SJSA1 (cell line): ENCODE data around the gene IZUMO4. TPM values are rescaled to one million over a fixed set of nuclear protein-coding genes. Genes with fewer than 3 reads are reported as not detected.

ENCODE experiments used
- DNase-seq, 2 experiments: peaks; one replicate each; pipeline ENCODE4 v3.0.0-alpha.2; 2015 to 2020; ENCODE audit warnings: low spot score in 2 of 2, low read depth in 1 of 2
- H3K27ac ChIP-seq: fragments of 250-450 bp; sonication (Bioruptor Pico); 2 replicates; pipeline ENCODE4 v1.5.1; 2020; ENCODE audit warnings: mild to moderate bottlenecking, moderate library complexity
- H3K27me3 ChIP-seq: fragments of 250-450 bp; sonication (Bioruptor Pico); replicated peaks from 2 replicates; pipeline ENCODE4 v1.5.1; 2020; ENCODE audit warnings: mild to moderate bottlenecking, moderate library complexity
- H3K36me3 ChIP-seq: fragments of 250-450 bp; sonication (Bioruptor Pico); 2 replicates; pipeline ENCODE4 v1.5.1; 2020; ENCODE audit warnings: mild to moderate bottlenecking
- H3K4me1 ChIP-seq: fragments of 250-450 bp; sonication (Bioruptor Pico); replicated peaks from 2 replicates; pipeline ENCODE4 v1.6.1; 2021; ENCODE audit warnings: mild to moderate bottlenecking
- H3K4me3 ChIP-seq: fragments of 250-450 bp; sonication (Bioruptor Pico); 2 replicates; pipeline ENCODE4 v1.5.1; 2020; ENCODE audit warnings: mild to moderate bottlenecking
- H3K9me3 ChIP-seq: fragments of 250-450 bp; sonication (Bioruptor Pico); replicated peaks from 2 replicates; pipeline ENCODE4 v1.5.1; 2020; ENCODE audit warnings: mild to moderate bottlenecking
- total RNA-seq: library from RNA; depleted of rRNA; stranded (reverse); fragments of >200 nt; shearing (Covaris generic); gene quantifications from 2 replicates; pipeline ENCODE4 v1.2.3, GENCODE V29; 2014

IZUMO4 gene
- total RNA-seq, 1 experiment from 2014 or later: 1.9 TPM

GRCh38 chr19:2064788-2065524 is 31.8 kb upstream of the IZUMO4 start:
- no peak overlapping the region for H3K4me3 ChIP-seq
- no peaks in the 10 kb centered on the region for H3K27me3 ChIP-seq
- peaks cover 26% of the 10 kb centered on the region for H3K4me1 ChIP-seq
- no peaks in the 10 kb centered on the region for H3K9me3 ChIP-seq
- DNase-seq: no peak
- no peak overlapping the region for H3K27ac ChIP-seq
- H3K36me3 ChIP-seq: no peaks in the 10 kb centered on the region

GRCh38 chr19:2070436-2070827 is 26.3 kb upstream of the IZUMO4 start:
- Histone ChIP-seq H3K36me3 (peaks cover 40% of the 10 kb centered on the region), H3K4me3 (no peak overlapping the region), H3K4me1 (peaks cover 8% of the 10 kb centered on the region; the same call in 1 of the 2 replicates), H3K27ac (no peak overlapping the region), H3K9me3 (no peaks in the 10 kb centered on the region), H3K27me3 (no peaks in the 10 kb centered on the region)
- no peak for DNase-seq

- Histone ChIP-seq H3K4me1 (peaks cover 8% of the 10 kb centered on the region; the same call in 1 of the 2 replicates), H3K4me3 (no peak overlapping the region), H3K27ac (no peak overlapping the region), H3K9me3 (no peaks in the 10 kb centered on the region), H3K36me3 (peaks cover 47% of the 10 kb centered on the region), H3K27me3 (no peaks in the 10 kb centered on the region)
- DNase-seq: no peak
Observed at GRCh38 chr19:2070986-2071673, 25.6 kb upstream of the IZUMO4 start.

- Histone ChIP-seq H3K4me3 (no peak overlapping the region), H3K27ac (no peak overlapping the region), H3K9me3 (no peaks in the 10 kb centered on the region), H3K36me3 (peaks cover 63% of the 10 kb centered on the region), H3K27me3 (no peaks in the 10 kb centered on the region), H3K4me1 (peaks cover 8% of the 10 kb centered on the region; the same call in 1 of the 2 replicates)
- DNase-seq: no peak
Observed at GRCh38 chr19:2072757-2073551, 23.8 kb upstream of the IZUMO4 start.

GRCh38 chr19:2076526-2076944 is 20.2 kb upstream of the IZUMO4 start:
- Histone ChIP-seq H3K9me3 (no peaks in the 10 kb centered on the region), H3K27me3 (no peaks in the 10 kb centered on the region), H3K36me3 (peaks cover 83% of the 10 kb centered on the region), H3K4me1 (no peaks in the 10 kb centered on the region), H3K27ac (no peak overlapping the region), H3K4me3 (no peak overlapping the region)
- DNase-seq: no peak

- no peak overlapping the region for H3K4me3 ChIP-seq
- H3K27ac ChIP-seq: no peak overlapping the region
- H3K4me1 ChIP-seq: no peaks in the 10 kb centered on the region
- H3K9me3 ChIP-seq: no peaks in the 10 kb centered on the region
- H3K36me3 ChIP-seq: peaks cover 83% of the 10 kb centered on the region
- no peaks in the 10 kb centered on the region for H3K27me3 ChIP-seq
- DNase-seq: no peak
Observed at GRCh38 chr19:2077398-2077797, 19.3 kb upstream of the IZUMO4 start.

- no peak overlapping the region for H3K4me3 ChIP-seq
- no peak for DNase-seq
- H3K4me1 ChIP-seq: no peaks in the 10 kb centered on the region
- no peaks in the 10 kb centered on the region for H3K9me3 ChIP-seq
- H3K27me3 ChIP-seq: no peaks in the 10 kb centered on the region
- no peak overlapping the region for H3K27ac ChIP-seq
- H3K36me3 ChIP-seq: peaks cover 83% of the 10 kb centered on the region
Observed at GRCh38 chr19:2077833-2078619, 18.7 kb upstream of the IZUMO4 start.

- Histone ChIP-seq H3K36me3 (peaks cover 80% of the 10 kb centered on the region), H3K4me3 (no peak overlapping the region), H3K27ac (no peak overlapping the region), H3K27me3 (no peaks in the 10 kb centered on the region), H3K4me1 (no peaks in the 10 kb centered on the region), H3K9me3 (no peaks in the 10 kb centered on the region)
- DNase-seq: no peak
Observed at GRCh38 chr19:2079076-2079864, 17.4 kb upstream of the IZUMO4 start.

GRCh38 chr19:2079865-2080301 is 16.8 kb upstream of the IZUMO4 start:
- Histone ChIP-seq H3K4me3 (no peak overlapping the region), H3K27me3 (no peaks in the 10 kb centered on the region), H3K27ac (no peak overlapping the region), H3K4me1 (no peaks in the 10 kb centered on the region), H3K36me3 (peaks cover 78% of the 10 kb centered on the region), H3K9me3 (no peaks in the 10 kb centered on the region)
- no peak for DNase-seq

GRCh38 chr19:2080336-2080988 is 16.3 kb upstream of the IZUMO4 start:
- H3K27ac ChIP-seq: no peak overlapping the region
- H3K36me3 ChIP-seq: peaks cover 78% of the 10 kb centered on the region
- no peak for DNase-seq
- no peaks in the 10 kb centered on the region for H3K4me1 ChIP-seq
- no peaks in the 10 kb centered on the region for H3K9me3 ChIP-seq
- no peak overlapping the region for H3K4me3 ChIP-seq
- no peaks in the 10 kb centered on the region for H3K27me3 ChIP-seq

GRCh38 chr19:2081873-2082810 is 14.6 kb upstream of the IZUMO4 start:
- no peaks in the 10 kb centered on the region for H3K27me3 ChIP-seq
- peaks cover 63% of the 10 kb centered on the region for H3K36me3 ChIP-seq
- no peaks in the 10 kb centered on the region for H3K9me3 ChIP-seq
- no peak overlapping the region for H3K27ac ChIP-seq
- H3K4me3 ChIP-seq: no peak overlapping the region
- DNase-seq: no peak
- no peaks in the 10 kb centered on the region for H3K4me1 ChIP-seq
